ENCODE data around the gene RAB36. TPM values are rescaled to one million over a fixed set of nuclear protein-coding genes. Genes with fewer than 3 reads are reported as not detected.

Gene RAB36
- total RNA-seq, 1 donor from 2014 or later: 21.5 TPM

DNA sequence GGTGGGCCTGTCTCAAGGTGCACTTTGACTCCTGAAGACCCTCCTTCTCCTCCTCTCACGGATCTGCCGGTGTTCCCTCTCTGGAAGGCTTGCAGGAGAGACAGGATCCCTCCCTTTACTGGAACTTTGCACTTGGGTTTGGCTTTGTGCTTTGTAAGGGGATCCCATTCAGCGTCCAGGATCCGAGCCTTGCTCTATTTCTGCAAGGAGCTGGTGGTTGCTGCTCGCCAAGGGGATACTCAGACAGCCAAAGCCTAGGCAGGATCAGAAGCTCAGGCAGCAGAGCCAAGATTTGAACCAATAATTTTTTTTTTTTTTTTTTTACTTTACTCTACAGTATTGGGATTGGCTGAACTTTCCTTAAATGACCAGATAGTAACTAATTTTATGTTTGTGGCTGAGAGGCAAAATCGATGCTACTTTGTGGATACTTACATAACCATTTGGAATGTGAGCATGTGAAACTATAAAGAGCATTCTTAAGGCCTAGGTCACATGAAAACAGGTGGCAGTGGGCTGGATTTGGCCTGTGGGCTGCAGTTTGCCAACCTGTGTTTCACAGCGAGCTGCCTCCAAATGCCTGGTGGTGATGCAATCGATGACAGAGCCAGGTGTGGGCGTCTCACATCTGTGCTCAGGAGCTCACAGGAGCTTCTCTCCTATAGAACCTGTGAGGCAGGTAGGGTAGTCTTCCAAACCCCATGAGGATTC, 60.2 kb downstream of the RAB36 start:
- no peak for DNase-seq (ENCODE audit: low spot score)

DNA sequence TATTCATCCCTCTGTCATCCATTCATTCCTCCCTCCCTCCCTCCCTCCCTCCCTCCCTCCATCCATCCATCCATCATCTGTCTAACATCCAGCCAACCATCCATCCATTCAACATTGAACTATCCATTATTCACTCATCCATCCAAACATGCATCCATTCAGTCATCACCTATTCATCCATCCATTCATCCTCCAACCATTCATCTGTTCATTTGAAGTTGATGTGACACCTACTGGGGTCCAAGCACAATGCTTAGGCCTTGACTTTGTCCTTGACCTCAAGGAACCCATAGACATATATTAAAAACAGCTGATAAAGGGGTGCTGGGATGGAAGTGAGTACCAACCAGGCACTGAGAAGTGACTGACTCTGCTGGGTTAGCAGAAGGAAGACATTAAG, 61.6 kb downstream of the RAB36 start:
- no peak for DNase-seq (ENCODE audit: low spot score)

DNA sequence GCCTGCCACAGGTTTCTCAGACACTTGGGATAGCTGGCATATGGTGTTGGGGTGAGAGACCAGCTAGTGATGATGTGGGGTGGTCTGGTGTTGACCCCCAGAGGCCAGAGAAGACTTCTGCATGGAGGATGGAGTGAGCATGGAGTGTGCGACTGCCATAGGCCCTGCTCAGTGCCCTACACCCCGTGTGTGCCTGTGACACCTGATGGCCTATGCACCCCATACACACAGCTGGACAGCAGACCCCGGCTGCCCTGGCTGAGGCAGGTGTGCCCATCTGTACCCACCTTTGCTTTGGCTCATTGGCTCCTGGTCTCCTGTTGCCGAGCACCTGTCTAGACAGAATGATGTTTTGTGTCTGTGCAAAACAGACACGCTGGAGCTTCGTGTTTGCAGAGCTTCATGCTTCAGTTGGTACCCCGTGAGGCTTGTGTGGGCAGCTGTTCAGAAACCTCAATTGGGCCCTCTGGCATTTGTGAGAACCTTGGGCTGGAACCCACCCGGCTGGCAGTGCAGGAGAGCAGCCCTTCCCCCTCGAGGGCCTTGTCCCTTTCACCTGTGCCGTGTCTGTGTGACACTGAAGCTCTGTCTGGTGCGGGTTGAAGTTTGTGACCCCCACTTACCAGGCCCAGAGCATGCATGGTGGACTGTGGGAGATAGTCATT, 62.6 kb downstream of the RAB36 start:
- DNase-seq (ENCODE audit: low spot score): no peak

DNA sequence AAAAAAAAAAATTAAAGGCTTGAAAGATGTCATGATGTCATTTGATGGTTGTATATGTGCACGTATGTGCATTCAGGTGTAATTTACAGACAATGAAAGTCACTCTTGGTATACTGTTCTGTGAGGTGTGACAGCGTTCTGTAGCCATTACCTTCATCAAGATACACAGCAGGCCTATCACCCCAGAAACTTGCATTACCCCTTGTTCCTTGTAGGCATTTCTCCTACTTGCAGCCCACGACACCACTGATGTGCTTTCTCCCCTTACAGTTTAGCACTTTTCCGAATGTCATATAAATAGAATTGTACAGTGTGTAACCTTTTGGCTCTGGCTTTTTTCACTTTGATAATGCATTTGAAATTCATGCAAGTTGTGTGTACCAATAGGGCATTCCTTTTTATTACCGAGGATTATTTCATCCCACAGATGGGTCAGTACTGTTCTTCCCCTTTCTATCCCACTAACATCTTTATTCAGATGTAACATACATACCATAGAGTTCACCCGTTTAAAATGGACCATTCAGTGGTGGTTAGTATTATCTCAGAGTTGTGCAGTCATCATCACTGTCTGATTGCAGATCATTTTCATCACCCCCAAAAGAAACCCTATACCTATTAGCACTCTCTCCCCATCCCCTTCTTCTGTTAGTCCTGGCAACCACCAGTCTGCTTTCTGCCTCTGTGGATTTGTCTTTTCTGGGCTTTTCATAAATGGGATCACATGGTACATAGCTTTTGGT, 65.3 kb downstream of the RAB36 start:
- no peak for DNase-seq (ENCODE audit: low spot score)

DNA sequence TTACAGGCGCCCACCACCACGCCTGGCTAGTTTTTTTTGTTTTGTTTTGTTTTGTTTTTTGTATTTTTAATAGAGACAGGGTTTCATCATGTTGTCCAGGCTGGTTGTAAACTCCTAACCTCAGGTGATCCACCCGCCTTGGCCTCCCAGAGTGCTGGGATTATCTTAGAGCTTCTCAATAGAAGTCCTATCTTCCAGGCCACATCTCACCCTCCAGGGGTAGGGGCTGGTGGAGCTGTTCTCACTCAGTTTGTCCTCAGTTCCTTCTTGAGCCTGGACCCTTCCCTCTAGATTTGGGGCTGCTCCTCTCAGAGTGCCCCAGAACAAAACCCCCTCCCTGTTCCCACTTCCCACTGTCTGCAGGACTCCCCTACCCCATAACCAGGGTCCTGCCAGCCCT, 66.3 kb downstream of the RAB36 start:
- no peak for DNase-seq (ENCODE audit: low spot score)

DNA sequence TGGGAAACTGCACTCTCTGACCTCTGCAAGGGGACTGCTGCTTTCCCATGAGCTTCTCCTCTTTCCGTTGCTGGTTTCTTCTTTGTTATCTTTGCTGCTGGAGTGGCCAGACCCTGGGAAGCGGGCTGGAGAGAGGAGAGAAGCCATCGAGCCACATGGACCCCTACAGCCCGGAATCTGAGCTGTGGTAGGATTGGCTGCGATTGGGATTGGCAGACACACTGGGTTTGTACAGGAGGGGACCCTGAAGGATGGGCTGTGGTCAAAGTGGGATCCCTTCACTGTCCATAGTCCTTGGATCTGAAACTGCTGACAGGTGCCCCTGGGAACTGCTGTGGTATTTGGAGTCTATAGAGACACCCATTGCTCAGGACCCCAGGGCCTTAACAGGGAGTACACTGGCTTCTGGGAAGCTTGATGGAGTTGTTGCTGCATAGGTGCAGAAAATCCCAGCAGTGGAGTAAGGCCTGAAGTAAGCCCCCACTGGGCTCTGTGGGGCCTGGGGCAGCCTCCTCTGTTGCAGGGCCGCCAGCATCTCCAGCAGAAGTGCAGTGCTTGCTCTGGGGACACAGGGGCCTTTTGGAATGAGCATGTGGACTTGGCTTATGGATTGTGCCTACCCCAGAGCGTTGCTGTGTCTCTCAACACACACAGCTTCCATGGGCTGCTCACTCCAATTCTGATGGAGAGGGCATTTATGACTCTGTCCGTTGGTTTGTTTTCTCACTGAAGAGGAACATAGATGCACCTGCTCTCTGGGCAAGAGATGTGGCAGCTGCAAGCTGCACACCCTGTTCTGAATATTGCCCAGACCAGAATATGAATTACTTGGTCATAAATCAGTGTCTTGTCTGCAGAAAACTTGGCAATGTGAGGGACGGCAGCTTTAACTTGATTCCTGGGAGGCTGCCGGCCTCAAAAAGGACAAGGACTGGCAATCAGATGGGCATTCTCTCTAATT, 67.1 kb downstream of the RAB36 start:
- DNase-seq (ENCODE audit: low spot score): no peak

DNA sequence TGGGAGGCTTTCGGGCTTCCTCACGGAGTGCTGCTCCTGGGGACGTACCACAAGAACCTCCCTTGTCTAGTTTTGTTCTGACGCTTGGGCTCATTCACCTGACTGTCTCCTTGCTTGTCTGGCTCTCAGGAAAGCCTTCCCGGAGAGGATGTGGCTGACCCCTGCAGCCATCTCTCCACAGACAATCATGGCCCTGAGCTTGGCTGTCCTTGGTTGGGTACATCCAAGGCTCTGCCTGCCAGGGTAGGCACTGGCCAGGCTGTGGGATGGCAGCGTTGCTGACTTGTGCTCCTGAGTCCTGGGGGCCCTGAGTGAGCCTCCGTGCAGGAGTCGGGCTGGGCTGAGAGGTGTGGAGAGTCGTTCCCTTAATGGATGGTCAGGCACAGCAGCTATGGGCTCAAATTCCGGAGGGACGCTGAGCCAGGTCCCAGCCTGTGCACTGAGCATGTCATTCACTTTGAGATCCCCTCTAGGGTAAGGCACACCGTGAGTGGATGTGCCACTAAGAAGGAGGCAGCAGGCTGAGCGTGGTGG, 67.8 kb downstream of the RAB36 start:
- DNase-seq (ENCODE audit: low spot score): no peak

DNA sequence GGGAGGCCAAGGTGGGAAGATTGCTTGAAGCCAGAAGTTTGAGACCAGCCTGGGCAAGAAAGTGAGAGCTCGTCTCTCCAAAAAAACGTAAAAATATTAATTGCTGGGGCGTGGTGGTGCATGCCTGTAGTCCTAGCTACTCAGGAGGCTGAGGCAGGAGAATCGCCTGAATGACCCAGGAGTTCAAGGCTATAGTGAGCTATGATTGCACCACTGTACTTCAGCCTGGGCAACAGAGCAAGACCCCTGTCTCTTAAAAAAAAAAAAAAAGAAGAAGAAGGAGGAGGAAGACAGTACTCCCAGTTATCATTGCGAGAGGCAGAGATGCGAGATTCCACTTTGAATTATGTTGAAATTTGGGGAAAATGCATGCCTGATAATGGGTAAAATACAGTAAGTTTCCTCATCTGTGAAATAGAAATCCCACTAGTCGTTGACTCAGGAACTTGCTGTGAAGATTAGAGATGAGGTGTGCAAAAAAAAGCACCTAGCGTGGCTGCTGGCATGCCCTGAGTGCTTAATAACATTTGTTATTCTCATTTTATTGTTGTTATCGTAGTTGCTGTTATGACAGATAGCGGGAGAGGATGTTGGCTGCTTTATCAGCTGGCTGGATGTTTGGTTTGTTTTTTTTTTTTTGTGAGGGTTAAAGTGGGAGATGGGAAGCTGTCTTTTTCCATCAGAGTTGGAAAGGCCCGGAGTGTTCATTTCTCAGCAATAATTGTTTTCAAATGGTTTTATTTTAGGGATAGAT, 68.5 kb downstream of the RAB36 start:
- DNase-seq (ENCODE audit: low spot score): no peak

Other genes with a start within 250 kb of the RAB36 start
- 10.7 TPM for gene GNAZ, start 75.0 kb upstream of the RAB36 start, total RNA-seq
- 0.89 TPM for gene RSPH14, start 3.5 kb upstream of the RAB36 start, total RNA-seq
- gene BCR, start 35.0 kb downstream of the RAB36 start, total RNA-seq: 88.0 TPM